Measurements from ENCODE around the gene GRK3. TPM values are rescaled to one million over a fixed set of nuclear protein-coding genes. Genes with fewer than 3 reads are reported as not detected.
A peak's percentile ranks its signal among the peaks of the same experiment; 100 is the strongest.
"Not testable (repeated sequence)": the region's sequence is repeated elsewhere in the genome, so short reads cannot be mapped to it uniquely, and the experiment has no call there.

Gene GRK3
- total and polyA plus RNA-seq, 2 of the 4 experiments (the other 2 are of a cell fraction): 0.58 to 1.6 TPM

DNA sequence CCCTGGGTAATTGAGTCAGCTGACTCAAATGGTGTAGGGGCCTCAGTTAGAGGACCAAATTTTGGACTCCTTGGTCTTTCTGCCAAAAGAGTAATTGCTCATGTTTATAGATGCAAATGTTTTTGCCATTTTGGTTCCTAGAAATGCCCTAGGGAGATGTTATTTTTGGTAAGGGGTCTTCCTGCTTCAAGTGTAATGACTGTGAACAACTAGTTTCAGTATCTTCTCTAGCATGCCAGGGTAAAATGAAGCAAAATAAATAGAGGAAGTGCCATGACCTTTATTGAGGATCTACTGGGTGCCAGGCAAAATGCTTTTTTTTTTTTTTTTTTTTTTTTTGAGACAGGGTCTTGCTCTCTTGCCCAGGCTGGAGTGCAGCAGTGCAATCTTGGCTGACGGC, 2.5 kb upstream of the GRK3 start:
- in situ Hi-C loops (cut with MboI; ENCODE audit: low sequenced_read_pairs); H3K9ac ChIP-seq (ENCODE audit: low read depth, low read length); H4K8ac ChIP-seq (ENCODE audit: low read depth in 2 of 2, low read length in 2 of 2); H3K36me3 ChIP-seq (ENCODE audit: control insufficient read depth, insufficient read depth, low read length); H4K91ac ChIP-seq (ENCODE audit: insufficient read depth, low read depth, low read length); H2BK120ac ChIP-seq (ENCODE audit: low read depth, low read length); CTCF ChIA-PET; H4K5ac ChIP-seq (ENCODE audit: low read depth, low read length); H3K4me2 ChIP-seq (ENCODE audit: low read depth, low read length); H2BK15ac ChIP-seq (ENCODE audit: low read depth, low read length); intact Hi-C loops (cut with micrococcal nuclease); H3K9me1 ChIP-seq (ENCODE audit: insufficient read depth, low read length); H3K79me1 ChIP-seq (ENCODE audit: low read depth in 1 of 2, low read length in 2 of 2); H3K4me3 ChIP-seq (ENCODE audit: insufficient read depth, low read depth, low read length); H2BK5ac ChIP-seq (ENCODE audit: low read depth, low read length, poor library complexity, severe bottlenecking); H2AFZ ChIP-seq (replicated peaks; ENCODE audit: low read length, poor library complexity); dilution Hi-C loops (cut with HindIII; ENCODE audit: low sequenced_read_pairs, unreplicated experiment); POLR2A ChIA-PET (ENCODE audit: unreplicated experiment); BruUV-seq (replicated peaks); H3K4me1 ChIP-seq (ENCODE audit: control insufficient read depth, insufficient read depth, low read length); H3K18ac ChIP-seq (ENCODE audit: low read depth, low read length); H2AK9ac ChIP-seq (replicated peaks; ENCODE audit: low read depth, low read length, poor library complexity); H3K9me3 ChIP-seq (ENCODE audit: control insufficient read depth, insufficient read depth, low read length); H3K14ac ChIP-seq (replicated peaks; ENCODE audit: low read depth, low read length); DNase-seq; ATAC-seq (ENCODE audit: low read depth); H3K56ac ChIP-seq (ENCODE audit: extremely low read depth, insufficient read depth, low read length); H3K27ac ChIP-seq (ENCODE audit: insufficient read depth, low read length); H2BK20ac ChIP-seq (ENCODE audit: low read depth, low read length); H3K23ac ChIP-seq (ENCODE audit: low read depth, low read length); H4K20me1 ChIP-seq (ENCODE audit: insufficient read depth, low read length); H2AK5ac ChIP-seq (ENCODE audit: low read depth, low read length); H3K4ac ChIP-seq (ENCODE audit: low read depth, low read length): not testable (repeated sequence)
- H3K27me3 ChIP-seq (ENCODE audit: control insufficient read depth, insufficient read depth, low read length): peaks cover 27% of the 10 kb centered on the region
- 100% methylated on average over 1 of the region's 1 CpG; no CpG with 5 or more reads in 1 of the 2 experiments for WGBS, 2 experiments (ENCODE audit: extremely low coverage in 2 of 2, insufficient read length in 1 of 2)

DNA sequence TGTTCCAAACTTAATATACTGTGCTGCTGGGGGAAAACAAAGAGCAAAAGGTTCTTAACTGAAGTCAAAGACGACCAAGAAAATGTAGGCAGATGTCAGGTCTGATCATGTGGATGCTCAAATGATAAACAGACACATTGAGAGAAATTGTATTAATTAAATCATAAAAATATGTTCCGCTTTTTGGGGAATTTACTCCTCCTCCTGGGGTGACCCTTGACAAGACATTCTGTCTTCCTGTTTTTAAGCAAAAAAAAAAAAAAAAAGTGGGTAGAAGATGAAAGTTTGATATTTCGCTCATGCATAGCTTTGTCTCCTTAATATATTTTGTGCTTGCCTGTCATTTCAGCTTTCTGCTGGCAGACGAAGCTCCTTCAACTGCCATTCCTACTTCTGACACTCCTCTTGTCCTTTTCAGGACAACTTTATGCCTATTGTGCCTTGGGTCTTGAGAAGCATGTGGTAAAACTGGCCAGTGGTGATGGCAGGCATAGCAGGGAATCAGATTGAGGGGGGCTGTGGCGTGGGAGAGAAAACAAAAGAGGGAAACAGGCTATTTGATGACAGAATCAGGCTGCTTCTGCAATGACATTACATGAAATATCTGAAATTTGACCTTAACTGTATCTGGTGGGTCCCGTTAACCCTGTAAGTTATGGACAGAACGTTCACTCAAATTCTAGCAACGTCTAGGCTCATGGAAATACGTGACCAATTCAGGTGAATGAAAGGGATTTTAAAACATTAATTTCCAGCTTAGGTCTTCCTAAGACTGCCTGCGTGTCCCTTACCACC, 1.3 kb upstream of the GRK3 start:
- H2AFZ ChIP-seq (replicated peaks; ENCODE audit: low read length, poor library complexity); H2BK15ac ChIP-seq (ENCODE audit: low read depth, low read length); BruUV-seq (replicated peaks); H2AK5ac ChIP-seq (ENCODE audit: low read depth, low read length); H3K27ac ChIP-seq (ENCODE audit: insufficient read depth, low read length); POLR2A ChIA-PET (ENCODE audit: unreplicated experiment); H3K4ac ChIP-seq (ENCODE audit: low read depth, low read length); H2BK20ac ChIP-seq (ENCODE audit: low read depth, low read length); H3K4me3 ChIP-seq (ENCODE audit: insufficient read depth, low read depth, low read length); dilution Hi-C loops (cut with HindIII; ENCODE audit: low sequenced_read_pairs, unreplicated experiment); H4K91ac ChIP-seq (ENCODE audit: insufficient read depth, low read depth, low read length); H3K79me1 ChIP-seq (ENCODE audit: low read depth in 1 of 2, low read length in 2 of 2); H4K5ac ChIP-seq (ENCODE audit: low read depth, low read length); H2AK9ac ChIP-seq (replicated peaks; ENCODE audit: low read depth, low read length, poor library complexity); H3K56ac ChIP-seq (ENCODE audit: extremely low read depth, insufficient read depth, low read length); H3K23ac ChIP-seq (ENCODE audit: low read depth, low read length); H3K9ac ChIP-seq (ENCODE audit: low read depth, low read length); H4K8ac ChIP-seq (ENCODE audit: low read depth in 2 of 2, low read length in 2 of 2); intact Hi-C loops (cut with micrococcal nuclease); DNase-seq; H2BK5ac ChIP-seq (ENCODE audit: low read depth, low read length, poor library complexity, severe bottlenecking); H3K9me1 ChIP-seq (ENCODE audit: insufficient read depth, low read length); H3K4me1 ChIP-seq (ENCODE audit: control insufficient read depth, insufficient read depth, low read length); H3K36me3 ChIP-seq (ENCODE audit: control insufficient read depth, insufficient read depth, low read length); H4K20me1 ChIP-seq (ENCODE audit: insufficient read depth, low read length); H2BK120ac ChIP-seq (ENCODE audit: low read depth, low read length); H3K18ac ChIP-seq (ENCODE audit: low read depth, low read length); ATAC-seq (ENCODE audit: low read depth); H3K9me3 ChIP-seq (ENCODE audit: control insufficient read depth, insufficient read depth, low read length); in situ Hi-C loops (cut with MboI; ENCODE audit: low sequenced_read_pairs); H3K14ac ChIP-seq (replicated peaks; ENCODE audit: low read depth, low read length): not testable (repeated sequence)
- 17% methylated on average over 1 of the region's 10 CpGs; no CpG with 5 or more reads in 1 of the 2 experiments for WGBS, 2 experiments (ENCODE audit: extremely low coverage in 2 of 2, insufficient read length in 1 of 2)
- peaks cover 24% of the 10 kb centered on the region for H3K27me3 ChIP-seq (ENCODE audit: control insufficient read depth, insufficient read depth, low read length)
- CTCF ChIA-PET: interaction anchor here (0.6 kb wide), 1 partner anchor 10 kb away, joined by 4 read pairs; no protein-coding TSS in a partner anchor
- peak overlapping the region; percentile 85 for H3K4me2 ChIP-seq (ENCODE audit: low read depth, low read length)

All from IMR-90 (cell line).